GM12878 (cell line): ENCODE results near the gene ADAMTS4. TPM values are rescaled to one million over a fixed set of nuclear protein-coding genes. Genes with fewer than 3 reads are reported as not detected.

Source experiments
- ASH2L ChIP-seq: fragments of 300-600, 200-600 bp; sonication (generic); IDR thresholded peaks from 2 replicates; pipeline ENCODE4 v1.6.1; 2017; ENCODE audit warnings: low read depth, mild to moderate bottlenecking, borderline replicate concordance
- BCL11A ChIP-seq: IDR thresholded peaks from 2 replicates; pipeline ENCODE4 v1.6.1; 2011; ENCODE audit warnings: low read depth, low read length
- CBX5 ChIP-seq: sonication (generic); IDR thresholded peaks from 2 replicates; pipeline ENCODE4 v1.6.1; 2016; ENCODE audit warnings: low read depth, moderate library complexity, mild to moderate bottlenecking, inconsistent platforms
- DPF2 ChIP-seq: fragments of 450-650 bp; IDR thresholded peaks from 2 replicates; pipeline ENCODE4 v1.6.1; 2017; ENCODE audit warnings: mild to moderate bottlenecking
- E2F4 ChIP-seq: IDR thresholded peaks from 2 replicates; pipeline ENCODE4 v1.6.1; 2012; ENCODE audit warnings: low read depth, low read length, improper control_type of control experiment
- EGR1 ChIP-seq, 2 experiments: IDR thresholded peaks; 1 replicate in 1 of 2; 2 replicates in 1 of 2; pipeline ENCODE4 v1.6.1; 2011 to 2012; ENCODE audit warnings: low read depth in 2 of 2, low read length in 2 of 2, borderline replicate concordance in 1 of 2, mild to moderate bottlenecking in 1 of 2, moderate library complexity in 1 of 2
- ESRRA ChIP-seq: IDR thresholded peaks from 2 replicates; pipeline ENCODE4 v1.6.1; 2012; ENCODE audit warnings: mild to moderate bottlenecking, low read length, improper control_type of control experiment
- FOS ChIP-seq: IDR thresholded peaks from 3 replicates; pipeline ENCODE4 v1.6.1; 2011; ENCODE audit warnings: borderline replicate concordance; ENCODE audit not compliant: insufficient read length; ENCODE audit errors: extremely low read depth
- FOXK2 ChIP-seq: fragments of 450-650 bp; IDR thresholded peaks from 2 replicates; pipeline ENCODE4 v1.6.1; 2017; ENCODE audit warnings: mild to moderate bottlenecking, moderate library complexity
- FOXM1 ChIP-seq: IDR thresholded peaks from 2 replicates; pipeline ENCODE4 v1.6.1; 2012; ENCODE audit warnings: low read depth, mild to moderate bottlenecking, inconsistent platforms, low read length, moderate library complexity
- IKZF1 ChIP-seq: fragments of 450-650 bp; conservative IDR thresholded peaks from 2 replicates; pipeline ENCODE4 v1.6.1; 2017; ENCODE audit warnings: antibody characterized with exemption, mild to moderate bottlenecking
- IRF4 ChIP-seq: IDR thresholded peaks from 2 replicates; pipeline ENCODE4 v1.6.1; 2011; ENCODE audit warnings: low read depth, low read length
- MTA2 ChIP-seq: fragments of 450-650 bp; IDR thresholded peaks from 2 replicates; pipeline ENCODE4 v1.6.1; 2016; ENCODE audit warnings: low read depth, mild to moderate bottlenecking, moderate library complexity
- MYC ChIP-seq: IDR thresholded peaks from 2 replicates; pipeline ENCODE4 v1.6.1; 2011; ENCODE audit warnings: mild to moderate bottlenecking, low read length, moderate library complexity, inconsistent platforms; ENCODE audit not compliant: insufficient read depth, insufficient replicate concordance, insufficient read length, severe bottlenecking
- PAX5 ChIP-seq: IDR thresholded peaks from 2 replicates; pipeline ENCODE4 v1.6.1; 2011; ENCODE audit warnings: low read depth, low read length, borderline replicate concordance
- PML ChIP-seq: IDR thresholded peaks from 2 replicates; pipeline ENCODE4 v1.6.1; 2012; ENCODE audit warnings: low read length, inconsistent platforms
- RELA ChIP-seq: fragments of 450-650 bp; IDR thresholded peaks from 2 replicates; pipeline ENCODE4 v1.8.0; 2014; ENCODE audit warnings: borderline replicate concordance; ENCODE audit not compliant: partially characterized antibody
- RFX5 ChIP-seq: IDR thresholded peaks from 2 replicates; pipeline ENCODE4 v1.6.1; 2011; ENCODE audit warnings: low read depth, low read length, improper control_type of control experiment
- SMC3 ChIP-seq: IDR thresholded peaks from 2 replicates; pipeline ENCODE4 v1.6.1; 2011; ENCODE audit warnings: low read length, improper control_type of control experiment, borderline replicate concordance
- STAT3 ChIP-seq: IDR thresholded peaks from 2 replicates; pipeline ENCODE4 v1.6.1; 2011; ENCODE audit warnings: low read depth, low read length, improper control_type of control experiment
- YBX1 ChIP-seq: fragments of 450-650 bp; IDR thresholded peaks from 2 replicates; pipeline ENCODE4 v1.6.1; 2016; ENCODE audit warnings: antibody characterized with exemption
- YY1 ChIP-seq: IDR thresholded peaks from 2 replicates; pipeline ENCODE4 v1.6.1; 2011; ENCODE audit warnings: low read depth, mild to moderate bottlenecking, low read length
- ZNF207 ChIP-seq: fragments of 450-650 bp; IDR thresholded peaks from 2 replicates; pipeline ENCODE4 v1.6.1; 2014; ENCODE audit warnings: antibody characterized with exemption, mild to moderate bottlenecking, borderline replicate concordance
- ZNF24 ChIP-seq: fragments of 450-650 bp; IDR thresholded peaks from 2 replicates; pipeline ENCODE4 v1.6.1; 2017; ENCODE audit warnings: antibody characterized with exemption, mild to moderate bottlenecking
- ZNF274 ChIP-seq: IDR thresholded peaks from one replicate; pipeline ENCODE4 v1.8.0; 2011; ENCODE audit not compliant: insufficient read length, insufficient read depth
- polyA plus RNA-seq, 11 experiments: library from polyadenylated mRNA; depleted of rRNA in 4 of 11; unstranded in 6 of 11; stranded (reverse) in 5 of 11; fragments of >200 nt; fragmentation: Nextera tagmentation in 4 of 11; fragmentation: Illumina TruSeq in 1 of 11; extraction: Ambion mirVana in 4 of 11; extraction: Trizol in 1 of 11; gene quantifications; 1 replicate in 1 of 11; 2 replicates in 10 of 11; pipeline versions ENCODE4 v1.2.1 to v1.2.3, GENCODE V29; 2011 to 2016; ENCODE audit warnings: inconsistent platforms in 2 of 11, missing spikeins in 2 of 11, low read depth in 1 of 11
- total RNA-seq, 4 experiments: library from RNA; depleted of rRNA in 3 of 4; stranded (reverse); fragments of >200 nt in 3 of 4; fragmentation: Illumina TruSeq in 1 of 4; extraction: Trizol in 1 of 4; gene quantifications; 2 replicates each; pipeline versions ENCODE4 v1.2.1 to v1.2.3, GENCODE V29; 2013 to 2021
- TF ChIP-seq, protein P1 (sequence below): fragments of 450-650 bp; formaldehyde crosslinking; IDR thresholded peaks from 2 replicates; pipeline ENCODE4 v1.4.0; 2020; ENCODE audit warnings: mild to moderate bottlenecking, moderate library complexity
- TF ChIP-seq, protein P2 (sequence below): fragments of 450-650 bp; IDR thresholded peaks from 2 replicates; pipeline ENCODE4 v1.6.1; 2017; ENCODE audit warnings: borderline replicate concordance

ADAMTS4 gene
- total and polyA plus RNA-seq, 10 of the 15 experiments (the other 5 are each of a cell fraction or from before 2014, with no cell fraction given): 0.01 to 0.13 (median 0.05) TPM; not detected in 2

GRCh38 chr1:161177112-161177935 lies 21.5 kb downstream of the ADAMTS4 start, which contains the start of gene B4GALT3 (continued):
- TF ChIP-seq E2F4: no peak
- peak; percentile 73; the same call in 1 of the 2 replicates for TF ChIP-seq PML
- no peak for TF ChIP-seq IKZF1
- 0 out of 2 replicates have a peak, but pooled peaks have one; percentile 32 for TF ChIP-seq DPF2
- no peak for TF ChIP-seq ZNF24
- no peak for TF ChIP-seq STAT3
- no peak for TF ChIP-seq MTA2
- peak; percentile 100 for TF ChIP-seq YY1
- peak in 1 of 2 experiments; percentile 96; a peak in 2 of 3 replicates for TF ChIP-seq EGR1 (IDR thresholded peaks at IDR 0.05; ENCODE audit: borderline replicate concordance in 1 of 2, low read depth in 2 of 2, low read length in 2 of 2)
- no peak for TF ChIP-seq FOXK2
- TF ChIP-seq IRF4: 0 out of 2 replicates have a peak, but pooled peaks have one; percentile 16
- no peak for TF ChIP-seq ZNF274
- no peak for TF ChIP-seq SMC3
- no peak for TF ChIP-seq CBX5
- TF ChIP-seq PAX5: peak; percentile 53; the same call in 1 of the 2 replicates
- TF ChIP-seq, protein P1, sequence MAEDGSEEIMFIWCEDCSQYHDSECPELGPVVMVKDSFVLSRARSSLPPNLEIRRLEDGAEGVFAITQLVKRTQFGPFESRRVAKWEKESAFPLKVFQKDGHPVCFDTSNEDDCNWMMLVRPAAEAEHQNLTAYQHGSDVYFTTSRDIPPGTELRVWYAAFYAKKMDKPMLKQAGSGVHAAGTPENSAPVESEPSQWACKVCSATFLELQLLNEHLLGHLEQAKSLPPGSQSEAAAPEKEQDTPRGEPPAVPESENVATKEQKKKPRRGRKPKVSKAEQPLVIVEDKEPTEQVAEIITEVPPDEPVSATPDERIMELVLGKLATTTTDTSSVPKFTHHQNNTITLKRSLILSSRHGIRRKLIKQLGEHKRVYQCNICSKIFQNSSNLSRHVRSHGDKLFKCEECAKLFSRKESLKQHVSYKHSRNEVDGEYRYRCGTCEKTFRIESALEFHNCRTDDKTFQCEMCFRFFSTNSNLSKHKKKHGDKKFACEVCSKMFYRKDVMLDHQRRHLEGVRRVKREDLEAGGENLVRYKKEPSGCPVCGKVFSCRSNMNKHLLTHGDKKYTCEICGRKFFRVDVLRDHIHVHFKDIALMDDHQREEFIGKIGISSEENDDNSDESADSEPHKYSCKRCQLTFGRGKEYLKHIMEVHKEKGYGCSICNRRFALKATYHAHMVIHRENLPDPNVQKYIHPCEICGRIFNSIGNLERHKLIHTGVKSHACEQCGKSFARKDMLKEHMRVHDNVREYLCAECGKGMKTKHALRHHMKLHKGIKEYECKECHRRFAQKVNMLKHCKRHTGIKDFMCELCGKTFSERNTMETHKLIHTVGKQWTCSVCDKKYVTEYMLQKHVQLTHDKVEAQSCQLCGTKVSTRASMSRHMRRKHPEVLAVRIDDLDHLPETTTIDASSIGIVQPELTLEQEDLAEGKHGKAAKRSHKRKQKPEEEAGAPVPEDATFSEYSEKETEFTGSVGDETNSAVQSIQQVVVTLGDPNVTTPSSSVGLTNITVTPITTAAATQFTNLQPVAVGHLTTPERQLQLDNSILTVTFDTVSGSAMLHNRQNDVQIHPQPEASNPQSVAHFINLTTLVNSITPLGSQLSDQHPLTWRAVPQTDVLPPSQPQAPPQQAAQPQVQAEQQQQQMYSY (CRISPR knock-in tag): no peak
- no peak for TF ChIP-seq RFX5
- no peak; the same call in 1 of the 2 replicates for TF ChIP-seq ZNF207
- no peak for TF ChIP-seq ASH2L
- TF ChIP-seq BCL11A: no peak
- TF ChIP-seq ESRRA: no peak
- no peak for TF ChIP-seq YBX1
- TF ChIP-seq, protein P2, sequence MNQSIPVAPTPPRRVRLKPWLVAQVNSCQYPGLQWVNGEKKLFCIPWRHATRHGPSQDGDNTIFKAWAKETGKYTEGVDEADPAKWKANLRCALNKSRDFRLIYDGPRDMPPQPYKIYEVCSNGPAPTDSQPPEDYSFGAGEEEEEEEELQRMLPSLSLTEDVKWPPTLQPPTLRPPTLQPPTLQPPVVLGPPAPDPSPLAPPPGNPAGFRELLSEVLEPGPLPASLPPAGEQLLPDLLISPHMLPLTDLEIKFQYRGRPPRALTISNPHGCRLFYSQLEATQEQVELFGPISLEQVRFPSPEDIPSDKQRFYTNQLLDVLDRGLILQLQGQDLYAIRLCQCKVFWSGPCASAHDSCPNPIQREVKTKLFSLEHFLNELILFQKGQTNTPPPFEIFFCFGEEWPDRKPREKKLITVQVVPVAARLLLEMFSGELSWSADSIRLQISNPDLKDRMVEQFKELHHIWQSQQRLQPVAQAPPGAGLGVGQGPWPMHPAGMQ: no peak
- TF ChIP-seq RELA: no peak
- TF ChIP-seq MYC: no peak
- no peak for TF ChIP-seq FOS
- no peak for TF ChIP-seq FOXM1
